Prostate gland (tissue), 2 donors: ENCODE results near the gene RAD51B.

Source experiments
- POLR2A ChIP-seq: fragments of 450-650 bp; IDR thresholded peaks from one replicate; pipeline ENCODE4 v1.6.1; 2016; ENCODE audit warnings: antibody characterized with exemption, mild to moderate bottlenecking
- POLR2AphosphoS5 ChIP-seq: sonication (generic); formaldehyde crosslinking; IDR thresholded peaks from one replicate; pipeline ENCODE4 v1.6.1; 2017; ENCODE audit warnings: antibody characterized with exemption
- TF ChIP-seq, protein P1 (sequence below), 4 experiments: fragments of 200-600 bp in 2 of 4; fragments of 450-650 bp in 2 of 4; sonication (generic) in 2 of 4; IDR thresholded peaks; 1 replicate in 3 of 4; 2 replicates in 1 of 4; pipeline ENCODE4 v1.5.1; 2016 to 2019; ENCODE audit warnings: antibody characterized with exemption in 4 of 4, mild to moderate bottlenecking in 2 of 4, moderate library complexity in 2 of 4

DNA sequence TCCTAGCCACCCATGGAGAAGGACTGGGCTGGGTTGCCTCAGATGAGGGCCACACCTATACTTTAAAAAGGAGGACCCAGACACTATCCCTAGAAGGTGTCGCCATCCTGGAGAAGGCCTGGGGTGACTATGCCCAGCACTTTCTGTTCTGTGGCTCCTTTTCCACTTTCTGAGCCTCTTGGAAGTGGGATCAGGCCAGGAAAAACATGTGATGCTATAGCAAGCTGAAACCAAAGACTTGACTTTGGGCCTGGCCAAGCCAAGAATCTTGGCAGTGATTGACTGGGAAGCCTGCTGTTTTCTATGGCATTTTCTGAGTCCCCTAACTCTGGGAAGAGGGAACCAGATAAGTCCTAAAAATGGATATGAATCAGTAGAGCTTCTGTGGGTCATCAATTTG lies 641.0 kb downstream of the RAD51B start:
- TF ChIP-seq, protein P1, sequence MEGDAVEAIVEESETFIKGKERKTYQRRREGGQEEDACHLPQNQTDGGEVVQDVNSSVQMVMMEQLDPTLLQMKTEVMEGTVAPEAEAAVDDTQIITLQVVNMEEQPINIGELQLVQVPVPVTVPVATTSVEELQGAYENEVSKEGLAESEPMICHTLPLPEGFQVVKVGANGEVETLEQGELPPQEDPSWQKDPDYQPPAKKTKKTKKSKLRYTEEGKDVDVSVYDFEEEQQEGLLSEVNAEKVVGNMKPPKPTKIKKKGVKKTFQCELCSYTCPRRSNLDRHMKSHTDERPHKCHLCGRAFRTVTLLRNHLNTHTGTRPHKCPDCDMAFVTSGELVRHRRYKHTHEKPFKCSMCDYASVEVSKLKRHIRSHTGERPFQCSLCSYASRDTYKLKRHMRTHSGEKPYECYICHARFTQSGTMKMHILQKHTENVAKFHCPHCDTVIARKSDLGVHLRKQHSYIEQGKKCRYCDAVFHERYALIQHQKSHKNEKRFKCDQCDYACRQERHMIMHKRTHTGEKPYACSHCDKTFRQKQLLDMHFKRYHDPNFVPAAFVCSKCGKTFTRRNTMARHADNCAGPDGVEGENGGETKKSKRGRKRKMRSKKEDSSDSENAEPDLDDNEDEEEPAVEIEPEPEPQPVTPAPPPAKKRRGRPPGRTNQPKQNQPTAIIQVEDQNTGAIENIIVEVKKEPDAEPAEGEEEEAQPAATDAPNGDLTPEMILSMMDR (IDR thresholded peaks at IDR 0.05), result no peak
- TF ChIP-seq POLR2A (no peak), POLR2AphosphoS5 (no peak)
